ENCODE results near the gene C10orf143.
"Not testable (repeated sequence)": the region's sequence is repeated elsewhere in the genome, so short reads cannot be mapped to it uniquely, and the experiment has no call there.

The C10orf143 gene

DNA sequence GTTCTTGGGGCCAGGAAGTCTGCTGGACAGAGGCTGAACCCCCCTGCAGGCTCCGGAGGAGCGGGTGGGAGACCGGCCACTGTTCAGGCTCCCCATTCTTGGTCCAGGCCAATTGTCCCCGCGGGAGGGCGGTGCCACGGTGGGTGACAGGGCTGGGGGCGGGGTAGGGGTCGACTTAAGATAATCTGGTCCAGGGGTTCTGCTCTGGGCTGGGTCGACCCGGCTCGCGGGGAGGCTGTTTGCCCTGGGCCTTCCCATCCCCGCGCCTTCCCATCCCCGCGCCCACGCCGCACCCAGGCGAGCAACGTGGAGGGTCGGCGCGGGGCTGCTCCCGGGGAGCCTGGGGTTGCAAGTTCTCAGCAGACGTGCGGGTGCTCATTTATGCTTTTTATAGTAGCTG is 18.3 kb upstream of the C10orf143 start:
- Mint-ChIP-seq H3K27me3 (peaks cover 18 to 47% of the 10 kb centered on the region in 2 donors), H3K4me1 (ENCODE audit: low read depth in 2 of 2) (peaks cover 5 to 8% of the 10 kb centered on the region in 2 donors), H3K9me3 (no peaks in the 10 kb centered on the region)

DNA sequence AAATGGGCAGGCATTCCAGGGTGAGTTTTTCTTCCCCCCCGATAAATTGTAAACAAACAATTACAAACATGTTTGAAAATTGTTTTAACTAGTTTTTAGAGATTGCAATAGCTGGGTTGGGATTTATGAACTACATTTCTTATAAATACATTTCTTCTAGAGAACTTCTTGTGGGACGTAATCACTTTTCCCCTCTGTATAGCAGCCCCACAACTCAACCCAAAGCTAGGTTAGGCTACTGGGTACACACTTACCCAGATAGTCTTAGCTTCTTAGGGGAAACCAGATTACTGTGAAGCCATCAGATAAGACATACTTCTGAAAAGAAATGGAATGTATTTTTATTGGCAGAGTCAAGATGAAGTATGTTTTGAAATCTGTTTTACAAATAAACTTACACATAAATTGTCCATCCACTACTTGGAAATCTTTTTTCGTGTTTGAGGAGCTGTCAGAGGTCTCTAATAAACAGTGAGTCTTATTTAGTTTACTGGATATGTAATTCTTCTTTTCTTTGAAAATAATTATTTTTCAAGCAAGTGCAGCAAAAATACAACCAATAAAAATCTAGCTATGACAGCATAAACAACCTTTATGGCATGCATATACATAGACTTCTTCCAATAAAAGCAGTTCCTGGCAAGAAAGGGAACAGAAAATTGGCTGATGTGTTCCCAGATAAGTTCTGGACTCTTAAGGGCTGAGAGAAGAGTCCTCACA is 17.6 kb upstream of the C10orf143 start:
- Mint-ChIP-seq H3K36me3 (ENCODE audit: insufficient read depth) (peaks cover 3% of the 10 kb centered on the region), H3K27me3 (peaks cover 18 to 47% of the 10 kb centered on the region in 2 donors), H3K9me3 (no peaks in the 10 kb centered on the region), H3K4me1 (ENCODE audit: low read depth in 2 of 2) (peaks cover 5 to 8% of the 10 kb centered on the region in 2 donors), H3K4me3 (no peak overlapping the region), H3K27ac (no peak overlapping the region)
- no peak for ATAC-seq (replicated peaks)
- DNase-seq, result no peak

More for the DNA sequence above, 18.3 kb upstream of the C10orf143 start:
- no peak for ATAC-seq (replicated peaks)
- no peak for DNase-seq
- no peak overlapping the region for H3K4me3 Mint-ChIP-seq
- no peak overlapping the region for H3K27ac Mint-ChIP-seq
- peaks cover 3% of the 10 kb centered on the region for H3K36me3 Mint-ChIP-seq (ENCODE audit: insufficient read depth)

DNA sequence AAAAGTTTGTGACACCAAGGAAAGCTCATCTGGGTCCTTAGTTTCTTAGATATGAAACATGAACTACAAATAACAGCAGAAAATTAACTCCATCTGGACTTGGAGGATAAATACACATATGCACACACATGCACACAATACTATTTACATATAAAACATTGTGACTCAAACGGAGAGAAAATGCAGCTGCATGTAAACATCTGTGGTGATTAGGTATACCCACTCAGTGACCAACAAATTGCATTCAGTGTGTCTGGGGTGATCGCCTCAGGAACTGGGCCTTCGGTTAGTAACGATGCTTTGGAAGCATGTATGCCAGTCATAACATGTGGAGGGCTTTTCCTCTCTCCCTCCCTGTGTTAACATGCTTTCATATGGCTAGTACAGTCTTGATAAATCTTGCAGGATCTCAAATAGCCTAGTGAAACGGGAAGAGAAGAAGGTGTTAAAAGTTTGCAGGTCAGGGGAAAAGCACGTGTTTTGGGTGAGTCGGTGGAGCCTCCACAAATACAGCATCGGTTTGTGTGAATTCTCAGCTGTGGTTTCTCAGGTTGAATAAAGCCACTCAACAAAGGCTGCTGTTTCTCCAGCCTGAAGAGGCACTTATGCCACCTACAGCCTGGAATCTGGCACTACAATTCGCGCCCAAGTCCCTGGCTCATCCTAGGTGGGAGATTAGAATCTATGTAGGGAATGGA is 16.9 kb upstream of the C10orf143 start:
- Mint-ChIP-seq H3K36me3 (ENCODE audit: insufficient read depth) (peaks cover 6% of the 10 kb centered on the region), H3K9me3 (no peaks in the 10 kb centered on the region), H3K27ac (no peak overlapping the region), H3K4me1 (ENCODE audit: low read depth in 2 of 2) (peaks cover 5 to 8% of the 10 kb centered on the region in 2 donors), H3K4me3 (no peak overlapping the region), H3K27me3 (peaks cover 18 to 47% of the 10 kb centered on the region in 2 donors)
- DNase-seq, result peak; percentile 45 to 54 (median 47)
- ATAC-seq (replicated peaks), result peak; percentile 97

DNA sequence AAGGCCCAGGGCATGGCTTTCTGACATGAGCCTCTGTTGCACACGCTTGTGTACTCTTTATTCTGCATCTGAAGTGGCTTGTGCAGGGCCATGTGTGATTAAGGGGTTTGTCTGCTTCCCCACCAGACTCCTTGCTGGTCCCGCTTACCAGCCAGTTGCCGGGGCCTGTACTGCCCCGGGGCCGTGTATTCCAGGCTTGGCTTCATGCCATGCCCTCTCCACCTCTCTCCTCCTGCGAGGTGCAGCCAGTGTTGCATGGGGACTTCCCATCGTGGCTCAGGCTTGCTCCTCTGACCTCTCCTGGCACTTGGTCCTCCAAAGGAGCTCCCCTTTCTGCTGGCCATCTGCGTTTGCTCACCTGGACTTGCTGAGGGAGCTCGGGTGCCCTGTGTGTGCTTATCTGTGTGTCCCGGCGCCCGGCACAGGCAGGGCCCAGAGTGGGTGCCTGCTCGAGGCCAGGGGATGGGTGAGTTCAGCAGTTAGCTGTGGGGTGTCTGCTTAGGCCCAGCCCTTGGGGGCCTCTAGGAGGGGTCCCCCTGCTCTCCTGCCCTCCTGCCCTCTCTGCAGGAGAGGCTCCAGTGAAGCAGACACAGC is 11.0 kb upstream of the C10orf143 start:
- Mint-ChIP-seq H3K27ac (no peak overlapping the region), H3K27me3 (peaks cover 6 to 16% of the 10 kb centered on the region in 2 donors), H3K4me3 (no peak overlapping the region), H3K36me3 (ENCODE audit: insufficient read depth) (peaks cover 6% of the 10 kb centered on the region), H3K4me1 (ENCODE audit: low read depth in 2 of 2) (peaks cover 0 to 1% of the 10 kb centered on the region in 2 donors), H3K9me3 (no peaks in the 10 kb centered on the region)
- DNase-seq (no peak), ATAC-seq (replicated peaks) (no peak)

DNA sequence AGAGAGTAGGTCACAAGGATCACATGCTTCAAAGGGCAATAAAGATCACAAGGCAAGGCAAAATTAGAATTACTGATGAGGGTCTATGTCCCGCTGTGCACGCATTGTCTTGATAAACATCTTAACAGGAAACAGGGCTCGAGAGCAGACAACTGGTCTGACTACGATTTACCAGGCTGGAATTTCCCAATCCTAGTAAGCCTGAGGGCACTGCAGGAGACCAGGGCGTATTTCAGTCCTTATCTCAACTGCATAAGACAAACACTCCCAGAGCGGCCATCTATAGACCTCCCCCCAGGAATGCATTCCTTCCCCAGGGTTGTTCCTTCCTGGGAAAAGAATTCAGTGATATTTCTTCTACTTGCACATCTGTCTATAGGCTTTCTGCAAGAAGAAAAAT is 6.9 kb upstream of the C10orf143 start:
- H3K27ac Mint-ChIP-seq; H3K4me1 Mint-ChIP-seq (ENCODE audit: low read depth in 2 of 2); H3K36me3 Mint-ChIP-seq (ENCODE audit: insufficient read depth); H3K27me3 Mint-ChIP-seq; H3K9me3 Mint-ChIP-seq; ATAC-seq (replicated peaks); DNase-seq; H3K4me3 Mint-ChIP-seq: not testable (repeated sequence)

DNA sequence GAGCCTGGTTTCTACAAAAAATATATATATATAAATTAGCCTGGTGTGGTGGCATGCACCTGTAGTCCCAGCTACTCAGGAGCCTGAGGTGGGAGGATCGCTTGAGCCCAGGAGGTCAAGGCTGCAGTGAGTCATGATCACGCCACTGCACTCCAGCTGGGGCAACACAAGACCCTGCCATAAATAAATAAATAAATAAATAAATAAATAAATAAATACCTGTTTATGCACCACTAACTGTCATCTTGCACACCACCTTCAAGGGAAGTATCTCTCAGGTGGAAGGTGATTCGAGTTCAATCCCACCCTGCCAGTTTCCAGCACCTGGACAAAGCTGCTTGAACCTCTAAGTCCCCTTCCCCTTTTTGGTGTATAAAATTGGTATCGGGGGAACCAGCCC is 6.3 kb upstream of the C10orf143 start:
- H3K4me3 Mint-ChIP-seq; ATAC-seq (replicated peaks); DNase-seq; H3K4me1 Mint-ChIP-seq (ENCODE audit: low read depth in 2 of 2); H3K27ac Mint-ChIP-seq; H3K27me3 Mint-ChIP-seq; H3K9me3 Mint-ChIP-seq; H3K36me3 Mint-ChIP-seq (ENCODE audit: insufficient read depth): not testable (repeated sequence)

DNA sequence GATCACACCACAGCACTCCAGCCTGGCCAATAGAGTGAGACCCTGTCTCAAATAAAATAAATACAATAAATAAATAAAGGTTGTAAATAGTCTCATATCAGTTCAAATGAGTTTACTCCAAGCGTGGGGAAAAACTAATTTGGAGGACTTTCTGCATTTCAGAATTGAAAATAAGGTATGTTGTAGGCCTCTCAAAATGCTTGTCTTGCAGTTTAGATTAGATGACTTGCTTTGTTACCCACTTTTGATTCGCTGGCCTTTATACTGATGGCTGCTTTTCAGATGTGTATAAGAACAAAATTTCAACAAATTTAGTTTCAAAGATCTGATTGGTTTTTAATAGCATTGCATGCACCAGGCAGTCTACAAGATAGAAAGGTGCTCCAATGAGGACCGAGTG is 2.2 kb upstream of the C10orf143 start:
- peaks cover 24 to 32% of the 10 kb centered on the region in 2 donors for H3K4me1 Mint-ChIP-seq (ENCODE audit: low read depth in 2 of 2)
- no peaks in the 10 kb centered on the region for H3K27me3 Mint-ChIP-seq
- no peak overlapping the region for H3K27ac Mint-ChIP-seq
- ATAC-seq (replicated peaks), result no peak
- no peak overlapping the region for H3K4me3 Mint-ChIP-seq
- peaks cover 0 to 2% of the 10 kb centered on the region in 2 donors for H3K9me3 Mint-ChIP-seq
- H3K36me3 Mint-ChIP-seq (ENCODE audit: insufficient read depth), result peaks cover 16% of the 10 kb centered on the region
- DNase-seq, result no peak

DNA sequence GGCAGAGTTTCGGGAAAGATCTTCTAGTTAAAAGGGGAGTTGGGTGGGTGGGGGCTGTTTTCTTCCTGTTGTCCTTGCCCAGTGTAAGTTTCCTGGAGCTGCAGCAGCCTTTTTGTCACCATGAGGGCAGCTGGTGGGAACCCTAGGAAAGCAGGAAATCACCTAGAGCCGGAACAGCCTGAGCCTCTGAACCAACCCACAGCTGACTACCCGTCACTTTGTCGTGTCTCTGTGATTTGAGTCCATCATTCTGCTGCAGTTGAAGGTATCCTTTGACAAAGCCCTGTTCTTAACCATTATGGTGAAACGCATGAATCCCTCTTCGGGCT is 1.2 kb upstream of the C10orf143 start:
- H3K27ac Mint-ChIP-seq, result peak overlapping the region; percentile 92 to 95
- peaks cover 16% of the 10 kb centered on the region for H3K36me3 Mint-ChIP-seq (ENCODE audit: insufficient read depth)
- ATAC-seq (replicated peaks), result no peak
- H3K9me3 Mint-ChIP-seq, result peaks cover 0 to 2% of the 10 kb centered on the region in 2 donors
- DNase-seq, result peak in 1 of 3 experiments; percentile 3
- H3K27me3 Mint-ChIP-seq, result no peaks in the 10 kb centered on the region
- H3K4me1 Mint-ChIP-seq (ENCODE audit: low read depth in 2 of 2), result peaks cover 30 to 37% of the 10 kb centered on the region in 2 donors
- H3K4me3 Mint-ChIP-seq, result peak overlapping the region; percentile 87 to 94

DNA sequence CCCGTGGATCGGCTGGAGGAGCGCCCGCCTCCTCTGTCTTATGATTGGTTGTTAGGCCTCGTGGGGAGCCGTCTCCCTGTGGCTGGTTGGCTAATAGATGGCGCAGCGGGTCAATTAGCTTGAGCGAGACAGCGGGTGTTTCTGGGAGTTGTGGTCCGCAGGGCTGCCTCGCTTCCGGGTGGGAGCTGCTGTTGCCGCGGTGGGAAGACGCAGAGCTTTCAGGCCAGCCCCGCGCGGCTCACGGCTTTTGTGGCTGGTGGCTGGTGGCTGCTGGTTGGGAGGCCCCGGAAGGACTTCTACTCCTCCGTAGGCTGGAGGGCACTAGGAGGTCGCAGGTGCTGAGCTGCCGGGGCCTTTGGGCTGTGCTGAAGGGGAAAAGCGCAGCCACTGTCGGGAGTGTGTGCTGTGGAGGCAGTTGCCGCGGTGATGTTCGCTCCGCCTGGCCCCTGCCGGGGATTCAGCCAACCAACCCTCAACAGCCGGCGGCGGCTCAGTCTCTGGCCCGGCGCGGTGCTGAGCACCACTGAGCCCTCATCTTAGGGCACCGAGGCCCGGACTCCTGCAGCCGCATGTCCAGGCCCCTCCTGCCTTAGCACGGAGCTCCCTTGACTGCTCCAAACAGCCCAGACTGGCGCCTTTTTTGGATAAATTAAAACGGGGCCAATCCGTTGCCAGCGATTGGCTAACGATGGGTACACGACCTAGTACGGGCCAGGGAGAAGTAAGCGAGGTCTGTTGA is 652 bp upstream of the C10orf143 start:
- ATAC-seq (replicated peaks) (peak; percentile 77), DNase-seq (peak; percentile 93 to 94 (median 93))
- H3K27ac Mint-ChIP-seq, result peak overlapping the region; percentile 92 to 95
- peaks cover 0 to 2% of the 10 kb centered on the region in 2 donors for H3K9me3 Mint-ChIP-seq
- H3K4me1 Mint-ChIP-seq (ENCODE audit: low read depth in 2 of 2), result peaks cover 33 to 38% of the 10 kb centered on the region in 2 donors
- peak overlapping the region; percentile 87 to 94 for H3K4me3 Mint-ChIP-seq
- H3K36me3 Mint-ChIP-seq (ENCODE audit: insufficient read depth), result peaks cover 16% of the 10 kb centered on the region
- H3K27me3 Mint-ChIP-seq, result no peaks in the 10 kb centered on the region

DNA sequence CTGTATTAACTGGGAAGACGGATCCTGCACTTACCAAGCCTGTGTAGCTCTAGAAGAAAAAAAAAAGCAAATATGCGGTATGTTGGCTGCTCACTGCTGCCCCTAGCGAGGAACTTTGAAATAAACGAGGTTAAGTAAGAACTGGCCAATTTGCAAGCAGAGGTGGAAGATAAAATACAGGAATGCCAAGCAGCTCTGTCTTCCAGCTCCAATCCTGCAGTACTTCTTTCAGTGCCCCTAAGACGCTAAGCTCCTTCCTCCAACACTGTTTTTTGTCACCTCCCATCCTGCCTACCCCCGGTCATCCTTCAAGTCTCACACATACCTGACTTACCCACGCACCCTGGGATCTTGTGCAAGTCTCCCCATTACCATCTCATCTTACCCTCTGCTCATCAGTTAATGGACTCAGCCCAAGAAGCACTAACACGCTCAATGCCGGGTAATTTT is 809 bp downstream of the C10orf143 start:
- no peak for ATAC-seq (replicated peaks)
- peaks cover 33 to 38% of the 10 kb centered on the region in 2 donors for H3K4me1 Mint-ChIP-seq (ENCODE audit: low read depth in 2 of 2)

DNA sequence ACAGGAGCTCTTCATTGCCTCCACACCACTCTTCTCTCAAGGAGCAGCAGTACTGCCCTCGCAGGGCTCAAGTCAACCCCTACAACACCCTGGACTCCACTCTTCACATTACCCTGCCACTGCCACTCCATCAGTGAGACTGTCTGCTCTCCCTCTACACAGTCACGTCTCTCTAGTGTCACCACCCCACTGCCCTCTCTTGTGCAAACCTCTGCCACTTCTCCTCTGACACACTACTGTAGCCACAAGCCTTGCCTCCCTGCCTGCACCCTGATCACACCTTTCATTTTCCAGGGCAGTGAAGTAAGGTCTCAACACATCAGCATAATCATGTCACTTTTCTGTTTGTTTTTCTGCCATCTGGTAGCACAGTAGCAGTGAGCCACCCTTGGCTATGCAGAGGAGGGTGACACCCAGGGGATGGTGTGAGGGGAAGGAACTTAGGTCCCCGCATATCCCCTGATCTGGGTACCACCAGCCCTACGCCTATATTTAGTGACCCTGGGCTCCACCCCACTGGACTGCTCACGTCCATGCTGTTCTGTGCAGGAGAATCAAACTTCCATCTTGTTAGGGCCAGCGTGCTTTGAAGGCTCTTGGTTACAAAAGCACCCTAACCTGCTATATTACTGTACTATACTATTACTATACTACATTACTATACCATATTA is 1.6 kb downstream of the C10orf143 start:
- Mint-ChIP-seq H3K36me3 (ENCODE audit: insufficient read depth) (peaks cover 16% of the 10 kb centered on the region), H3K9me3 (no peaks in the 10 kb centered on the region), H3K4me1 (ENCODE audit: low read depth in 2 of 2) (peaks cover 33 to 38% of the 10 kb centered on the region in 2 donors), H3K27ac (peak overlapping the region; percentile 61 to 92), H3K4me3 (peak overlapping the region; percentile 87 to 94), H3K27me3 (no peaks in the 10 kb centered on the region)
- ATAC-seq (replicated peaks) (no peak), DNase-seq (no peak)

More for the DNA sequence above, 809 bp downstream of the C10orf143 start:
- Mint-ChIP-seq H3K27me3 (no peaks in the 10 kb centered on the region), H3K9me3 (no peaks in the 10 kb centered on the region), H3K36me3 (ENCODE audit: insufficient read depth) (peaks cover 16% of the 10 kb centered on the region), H3K27ac (peak overlapping the region; percentile 92 to 95), H3K4me3 (peak overlapping the region; percentile 87 to 94)
- peak; percentile 76 to 83 (median 82) for DNase-seq

DNA sequence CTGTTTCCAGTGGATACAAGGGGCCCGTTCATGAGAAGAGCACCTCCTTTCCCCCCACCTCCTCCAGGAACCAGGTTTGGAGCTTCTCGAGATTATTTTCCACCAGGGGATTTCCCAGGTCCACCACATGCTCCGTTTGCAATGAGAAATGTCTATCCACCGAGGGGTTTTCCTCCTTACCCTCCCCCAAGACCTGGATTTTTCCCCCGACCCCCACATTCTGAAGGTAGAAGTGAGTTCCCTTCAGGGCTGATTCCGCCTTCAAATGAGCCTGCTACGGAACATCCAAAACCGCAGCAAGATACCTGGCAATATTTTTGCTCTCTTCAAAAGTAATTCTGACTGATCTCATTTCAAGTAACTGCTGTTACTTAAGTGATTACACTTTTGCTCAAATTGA is 2.5 kb downstream of the C10orf143 start:
- ATAC-seq (replicated peaks); H3K27me3 Mint-ChIP-seq; H3K9me3 Mint-ChIP-seq; DNase-seq; H3K4me3 Mint-ChIP-seq: not testable (repeated sequence)
- Mint-ChIP-seq H3K27ac (peak overlapping the region in 1 of 2 donors; percentile 28), H3K4me1 (ENCODE audit: low read depth in 2 of 2) (peaks cover 33 to 38% of the 10 kb centered on the region in 2 donors), H3K36me3 (ENCODE audit: insufficient read depth) (peaks cover 16% of the 10 kb centered on the region)

DNA sequence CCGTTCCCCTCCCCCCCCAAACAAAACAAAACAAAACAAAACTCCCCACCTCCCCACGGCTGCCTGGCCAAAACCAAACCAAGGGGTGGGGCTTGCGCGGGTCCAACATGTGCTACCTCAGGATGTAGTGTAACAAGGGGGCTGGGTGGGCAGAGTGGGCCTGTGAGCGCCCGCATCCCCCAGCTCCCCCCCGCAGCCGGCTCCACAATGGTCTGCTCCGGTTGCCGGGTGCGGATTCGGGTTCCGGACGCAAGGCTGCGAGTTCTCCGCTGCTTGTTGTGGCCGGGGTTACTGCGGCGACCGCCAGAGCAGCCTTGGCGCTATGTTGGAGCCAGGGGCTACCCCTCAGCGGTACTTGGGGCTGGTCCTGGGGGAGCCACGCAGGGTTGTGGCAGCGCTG is 4.9 kb downstream of the C10orf143 start:
- Mint-ChIP-seq H3K27ac (no peak overlapping the region), H3K36me3 (ENCODE audit: insufficient read depth) (peaks cover 13% of the 10 kb centered on the region)
- DNase-seq, result no peak

More for the DNA sequence above, 4.9 kb downstream of the C10orf143 start:
- Mint-ChIP-seq H3K4me3 (no peak overlapping the region), H3K27me3 (no peaks in the 10 kb centered on the region), H3K4me1 (ENCODE audit: low read depth in 2 of 2) (peaks cover 26 to 27% of the 10 kb centered on the region in 2 donors), H3K9me3 (no peaks in the 10 kb centered on the region)
- ATAC-seq (replicated peaks), result no peak

Data from effector memory CD8-positive, alpha-beta T cell (primary cell).